ENCODE measurements around the gene MCM10. TPM values are rescaled to one million over a fixed set of nuclear protein-coding genes. Genes with fewer than 3 reads are reported as not detected.

Gene MCM10
- polyA plus RNA-seq, 6 donors from 2014 or later = 0.06 TPM; not detected in 5

DNA sequence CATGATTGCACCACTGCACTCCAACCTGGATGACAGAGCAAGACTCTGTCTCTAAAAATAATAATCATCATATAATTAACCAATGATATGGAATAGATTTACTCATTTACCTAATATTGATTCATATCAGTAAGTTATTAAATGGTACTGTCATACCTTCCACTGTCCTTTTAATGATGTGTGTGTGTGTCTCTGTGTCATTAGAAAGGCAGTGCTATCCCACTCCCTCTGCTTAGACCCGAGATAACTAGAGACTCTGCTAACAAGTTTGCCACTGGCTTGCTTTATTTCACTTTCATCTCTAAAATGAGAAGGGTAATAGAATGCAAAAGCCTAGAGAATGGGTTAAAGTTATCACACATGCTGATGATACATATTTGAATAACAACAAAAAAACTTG, 21.1 kb downstream of the MCM10 start:
- no peak for ATAC-seq (ENCODE audit: low read depth in 2 of 2)
- Mint-ChIP-seq H3K9me3 (peaks cover 0 to 6% (median 0%) of the 10 kb centered on the region in 7 donors), H3K4me3 (no peak overlapping the region), H3K27ac (no peak overlapping the region), H3K36me3 (no peaks in the 10 kb centered on the region), H3K4me1 (no peaks in the 10 kb centered on the region), H3K27me3 (no peaks in the 10 kb centered on the region)
- DNase-seq = no peak

- Mint-ChIP-seq H3K4me3 (no peak overlapping the region), H3K4me1 (no peaks in the 10 kb centered on the region), H3K27ac (peak overlapping the region in 2 of 6 donors; percentile 32 to 56), H3K27me3 (no peaks in the 10 kb centered on the region), H3K9me3 (peaks cover 0 to 7% (median 0%) of the 10 kb centered on the region in 7 donors), H3K36me3 (no peaks in the 10 kb centered on the region)
- DNase-seq (peak; percentile 19), ATAC-seq (ENCODE audit: low read depth in 2 of 2) (peak; percentile 53 to 60)
Observed at GRCh38 chr10:13183625-13184024, 22.3 kb downstream of the MCM10 start.

DNA sequence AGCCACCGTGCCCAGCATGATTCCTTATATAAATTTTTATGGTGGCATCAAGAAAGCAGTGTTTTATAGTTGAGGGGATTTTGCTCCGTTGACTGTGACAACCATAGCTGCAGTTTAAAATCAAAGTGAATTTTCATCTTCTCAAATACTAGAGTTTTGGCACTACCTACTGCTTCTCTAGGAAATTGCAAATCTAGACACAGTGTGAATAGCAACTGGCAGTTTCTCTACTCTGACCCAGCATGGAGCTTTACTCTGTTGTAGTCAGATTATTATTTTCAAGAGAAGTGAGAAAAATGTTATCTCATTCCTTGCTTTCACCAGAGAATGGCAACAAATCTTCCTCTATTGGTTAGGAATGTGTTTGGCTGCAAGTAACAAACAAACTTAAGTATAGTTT, 22.9 kb downstream of the MCM10 start:
- no peaks in the 10 kb centered on the region for H3K27me3 Mint-ChIP-seq
- H3K36me3 Mint-ChIP-seq = no peaks in the 10 kb centered on the region
- ATAC-seq (ENCODE audit: low read depth in 2 of 2) = no peak
- H3K4me1 Mint-ChIP-seq = no peaks in the 10 kb centered on the region
- no peak overlapping the region for H3K4me3 Mint-ChIP-seq
- H3K9me3 Mint-ChIP-seq = peaks cover 0 to 7% (median 0%) of the 10 kb centered on the region in 7 donors
- H3K27ac Mint-ChIP-seq = no peak overlapping the region
- DNase-seq = no peak

GRCh38 chr10:13184730-13185514, 23.6 kb downstream of the MCM10 start:
- Mint-ChIP-seq H3K27ac (no peak overlapping the region), H3K27me3 (no peaks in the 10 kb centered on the region), H3K9me3 (peaks cover 0 to 7% (median 0%) of the 10 kb centered on the region in 7 donors), H3K4me3 (no peak overlapping the region), H3K4me1 (no peaks in the 10 kb centered on the region), H3K36me3 (no peaks in the 10 kb centered on the region)
- no peak for ATAC-seq (ENCODE audit: low read depth in 2 of 2)
- DNase-seq = no peak

GRCh38 chr10:13187135-13187534, 25.8 kb downstream of the MCM10 start:
- H3K27me3 Mint-ChIP-seq = no peaks in the 10 kb centered on the region
- H3K4me3 Mint-ChIP-seq = no peak overlapping the region
- no peak overlapping the region for H3K27ac Mint-ChIP-seq
- no peak for ATAC-seq (ENCODE audit: low read depth in 2 of 2)
- no peak for DNase-seq
- no peaks in the 10 kb centered on the region for H3K36me3 Mint-ChIP-seq
- H3K9me3 Mint-ChIP-seq = peaks cover 0 to 7% (median 0%) of the 10 kb centered on the region in 7 donors
- no peaks in the 10 kb centered on the region for H3K4me1 Mint-ChIP-seq

- Mint-ChIP-seq H3K36me3 (no peaks in the 10 kb centered on the region), H3K4me3 (no peak overlapping the region), H3K27me3 (no peaks in the 10 kb centered on the region), H3K4me1 (no peaks in the 10 kb centered on the region), H3K27ac (no peak overlapping the region), H3K9me3 (peaks cover 0 to 7% (median 0%) of the 10 kb centered on the region in 7 donors)
- DNase-seq = no peak
- ATAC-seq (ENCODE audit: low read depth in 2 of 2) = no peak
Observed at GRCh38 chr10:13188593-13188992, 27.2 kb downstream of the MCM10 start.

DNA sequence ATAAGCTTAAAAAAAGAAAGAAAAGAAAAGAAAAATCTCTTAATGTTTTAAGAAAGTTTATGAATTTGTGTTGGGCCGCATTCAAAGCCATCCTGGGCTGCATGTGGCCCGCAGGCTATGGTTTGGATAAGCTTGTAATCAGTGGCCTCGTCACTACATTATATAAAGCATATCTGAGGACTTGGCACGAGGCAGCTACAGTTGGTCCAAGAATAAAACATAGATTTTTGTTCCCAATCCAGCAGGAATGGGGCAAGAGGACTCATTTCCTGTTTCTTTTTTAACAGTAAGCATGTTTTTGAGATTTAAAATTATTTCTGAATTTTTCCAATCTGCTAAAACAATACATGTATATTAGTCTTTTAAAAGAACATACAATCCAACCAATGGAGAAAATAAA, 28.6 kb downstream of the MCM10 start:
- H3K9me3 Mint-ChIP-seq = peaks cover 0 to 7% (median 0%) of the 10 kb centered on the region in 7 donors
- no peaks in the 10 kb centered on the region for H3K36me3 Mint-ChIP-seq
- DNase-seq (no peak), ATAC-seq (ENCODE audit: low read depth in 2 of 2) (no peak)
- H3K4me3 Mint-ChIP-seq = no peak overlapping the region
- no peak overlapping the region for H3K27ac Mint-ChIP-seq
- no peaks in the 10 kb centered on the region for H3K27me3 Mint-ChIP-seq
- H3K4me1 Mint-ChIP-seq = no peaks in the 10 kb centered on the region

- DNase-seq = no peak
- Mint-ChIP-seq H3K27ac (no peak overlapping the region), H3K4me3 (no peak overlapping the region), H3K9me3 (peaks cover 0 to 7% (median 0%) of the 10 kb centered on the region in 7 donors), H3K4me1 (no peaks in the 10 kb centered on the region), H3K27me3 (no peaks in the 10 kb centered on the region), H3K36me3 (no peaks in the 10 kb centered on the region)
- no peak for ATAC-seq (ENCODE audit: low read depth in 2 of 2)
Observed at GRCh38 chr10:13190816-13191215, 29.5 kb downstream of the MCM10 start.

DNA sequence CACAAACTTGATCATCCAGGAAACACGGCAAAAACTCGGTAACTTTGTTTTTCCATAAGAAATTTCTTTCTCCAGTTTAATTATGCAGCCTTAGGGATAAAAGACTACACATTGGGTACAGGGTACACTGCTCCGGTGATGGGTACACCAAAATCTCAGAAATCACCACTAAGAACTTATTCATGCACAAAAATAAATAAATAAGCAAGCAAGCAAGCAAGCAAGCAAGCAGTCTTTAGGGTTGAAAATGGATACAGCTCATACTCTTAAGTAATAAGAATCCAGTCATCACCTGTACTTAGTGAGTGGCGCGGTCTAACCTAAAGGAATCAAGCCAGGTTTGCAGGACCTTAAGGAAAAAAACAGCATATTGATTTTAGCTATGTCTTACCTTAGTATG, 30.0 kb downstream of the MCM10 start:
- Mint-ChIP-seq H3K9me3 (peaks cover 0 to 7% (median 0%) of the 10 kb centered on the region in 7 donors), H3K4me3 (no peak overlapping the region), H3K27ac (no peak overlapping the region), H3K36me3 (no peaks in the 10 kb centered on the region), H3K4me1 (no peaks in the 10 kb centered on the region), H3K27me3 (no peaks in the 10 kb centered on the region)
- ATAC-seq (ENCODE audit: low read depth in 2 of 2) (no peak), DNase-seq (no peak)

DNA sequence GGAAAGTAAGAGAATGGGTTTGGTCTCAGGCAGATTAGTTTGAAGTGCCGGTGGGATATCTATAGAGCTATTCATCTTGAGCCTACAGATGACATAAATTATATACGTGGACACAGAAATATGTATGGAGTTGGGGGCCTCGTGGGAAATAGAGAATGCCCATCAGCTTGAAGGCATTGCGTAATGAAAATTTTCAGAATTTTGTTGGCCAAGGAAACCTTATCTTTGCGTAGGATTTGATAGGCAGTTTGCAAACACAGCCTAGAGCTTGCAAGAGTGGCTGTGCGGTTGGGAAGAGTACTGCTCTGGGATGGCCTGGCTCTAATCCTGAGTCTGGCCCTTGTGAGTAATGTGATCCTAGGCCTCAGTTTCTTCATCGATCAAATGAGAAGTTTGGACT, 32.3 kb downstream of the MCM10 start:
- H3K36me3 Mint-ChIP-seq = no peaks in the 10 kb centered on the region
- H3K9me3 Mint-ChIP-seq = no peaks in the 10 kb centered on the region
- ATAC-seq (ENCODE audit: low read depth in 2 of 2) = no peak
- DNase-seq = no peak
- H3K4me1 Mint-ChIP-seq = no peaks in the 10 kb centered on the region
- no peak overlapping the region for H3K27ac Mint-ChIP-seq
- H3K4me3 Mint-ChIP-seq = no peak overlapping the region
- H3K27me3 Mint-ChIP-seq = no peaks in the 10 kb centered on the region

- Mint-ChIP-seq H3K4me3 (peak overlapping the region in 1 of 8 donors; percentile 52), H3K27me3 (no peaks in the 10 kb centered on the region), H3K4me1 (no peaks in the 10 kb centered on the region), H3K36me3 (no peaks in the 10 kb centered on the region), H3K9me3 (no peaks in the 10 kb centered on the region), H3K27ac (no peak overlapping the region)
- DNase-seq (no peak), ATAC-seq (ENCODE audit: low read depth in 2 of 2) (no peak)
Observed at GRCh38 chr10:13195016-13195415, 33.7 kb downstream of the MCM10 start.

DNA sequence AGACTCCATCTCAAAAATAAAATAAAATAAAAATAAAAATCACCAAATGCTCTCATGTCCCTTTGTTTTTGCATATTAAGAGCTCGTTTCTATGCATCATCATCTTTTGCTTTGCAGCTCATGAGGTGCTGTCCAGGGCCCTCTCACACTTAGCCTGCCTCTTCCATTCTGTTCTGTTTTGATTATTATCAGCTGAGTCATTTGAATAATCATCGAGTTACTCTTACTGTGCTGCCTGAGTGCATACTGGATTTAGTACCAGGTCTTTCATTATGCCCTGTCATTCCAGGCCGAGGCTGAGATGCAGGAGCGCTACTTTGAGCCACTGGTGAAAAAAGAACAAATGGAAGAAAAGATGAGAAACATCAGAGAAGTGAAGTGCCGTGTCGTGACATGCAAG, 39.8 kb downstream of the MCM10 start:
- Mint-ChIP-seq H3K36me3 (no peaks in the 10 kb centered on the region), H3K4me1 (no peaks in the 10 kb centered on the region), H3K27me3 (no peaks in the 10 kb centered on the region), H3K4me3 (no peak overlapping the region), H3K27ac (no peak overlapping the region), H3K9me3 (no peaks in the 10 kb centered on the region)
- DNase-seq (no peak), ATAC-seq (ENCODE audit: low read depth in 2 of 2) (no peak)

DNA sequence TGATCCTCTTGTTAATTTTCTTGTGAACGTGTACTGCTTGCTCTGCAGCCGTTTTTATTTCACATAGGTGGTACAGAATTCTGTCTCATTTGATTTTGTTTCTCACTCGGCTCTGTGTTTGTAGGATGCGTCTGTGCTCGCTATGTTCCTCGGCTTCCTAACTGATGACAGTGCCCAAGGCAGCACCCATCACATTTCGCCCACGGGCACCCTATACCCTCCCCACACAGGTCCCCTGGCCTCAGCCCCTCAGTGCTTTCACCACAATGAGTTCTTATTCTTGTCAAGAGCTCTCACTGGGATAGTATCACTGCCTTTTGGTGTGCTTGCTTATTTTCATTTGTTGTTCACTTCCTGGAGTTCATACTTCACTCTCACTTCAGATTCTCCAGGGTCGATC, 44.7 kb downstream of the MCM10 start:
- Mint-ChIP-seq H3K4me3 (no peak overlapping the region), H3K9me3 (peaks cover 0 to 2% (median 0%) of the 10 kb centered on the region in 7 donors), H3K27me3 (no peaks in the 10 kb centered on the region), H3K27ac (no peak overlapping the region), H3K36me3 (no peaks in the 10 kb centered on the region), H3K4me1 (no peaks in the 10 kb centered on the region)
- DNase-seq (no peak), ATAC-seq (ENCODE audit: low read depth in 2 of 2) (no peak)

DNA sequence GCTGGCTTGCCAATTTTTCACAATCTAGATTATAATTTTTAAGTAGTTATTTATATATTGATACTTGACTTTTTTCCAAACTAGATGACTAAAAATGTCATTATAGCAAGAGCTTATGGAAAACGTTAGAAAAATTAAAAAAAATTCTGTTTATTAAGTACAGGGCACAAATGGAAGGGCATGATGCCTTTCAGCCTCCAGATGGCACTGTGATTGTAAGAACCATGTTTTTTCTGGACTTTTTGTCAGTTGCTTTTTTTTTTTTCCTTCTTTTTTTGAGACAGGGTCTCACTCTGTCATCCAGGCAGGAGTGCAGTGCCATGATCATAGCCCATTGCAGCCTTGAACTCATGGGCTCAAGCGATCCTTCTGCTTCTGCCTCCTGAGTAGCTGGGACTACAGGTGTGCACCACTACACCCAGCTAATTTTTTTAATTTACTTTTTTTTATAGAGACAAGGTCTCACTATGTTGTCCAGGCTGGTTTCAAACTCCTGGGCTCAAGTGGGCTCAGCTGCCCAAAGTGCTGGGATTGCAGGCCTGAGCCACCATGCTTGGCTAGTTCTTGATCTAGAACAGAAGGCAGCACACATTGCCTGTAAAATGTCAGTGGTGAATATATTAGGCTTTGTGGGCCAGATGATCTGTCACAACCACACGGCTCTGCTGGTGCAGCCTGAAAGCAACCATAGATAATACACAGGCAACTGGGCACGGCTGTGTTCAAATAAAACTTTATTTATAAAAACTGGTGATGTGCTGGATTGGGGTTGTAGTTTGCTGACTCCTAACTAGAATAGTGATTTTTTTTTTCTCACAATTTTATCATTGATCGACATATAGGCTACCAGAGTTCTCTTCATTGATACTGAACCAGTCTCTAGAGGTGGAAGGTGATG, 45.4 kb downstream of the MCM10 start:
- H3K27ac Mint-ChIP-seq = no peak overlapping the region
- no peak for DNase-seq
- no peaks in the 10 kb centered on the region for H3K36me3 Mint-ChIP-seq
- no peak overlapping the region for H3K4me3 Mint-ChIP-seq
- no peaks in the 10 kb centered on the region for H3K27me3 Mint-ChIP-seq
- H3K4me1 Mint-ChIP-seq = no peaks in the 10 kb centered on the region
- no peak for ATAC-seq (ENCODE audit: low read depth in 2 of 2)
- H3K9me3 Mint-ChIP-seq = peaks cover 0 to 2% (median 0%) of the 10 kb centered on the region in 7 donors

All from naive B cell (primary cell).